ENCODE results near the gene SLC34A3.
"Not testable (repeated sequence)": the region's sequence is repeated elsewhere in the genome, so short reads cannot be mapped to it uniquely, and the experiment has no call there.

The SLC34A3 gene

DNA sequence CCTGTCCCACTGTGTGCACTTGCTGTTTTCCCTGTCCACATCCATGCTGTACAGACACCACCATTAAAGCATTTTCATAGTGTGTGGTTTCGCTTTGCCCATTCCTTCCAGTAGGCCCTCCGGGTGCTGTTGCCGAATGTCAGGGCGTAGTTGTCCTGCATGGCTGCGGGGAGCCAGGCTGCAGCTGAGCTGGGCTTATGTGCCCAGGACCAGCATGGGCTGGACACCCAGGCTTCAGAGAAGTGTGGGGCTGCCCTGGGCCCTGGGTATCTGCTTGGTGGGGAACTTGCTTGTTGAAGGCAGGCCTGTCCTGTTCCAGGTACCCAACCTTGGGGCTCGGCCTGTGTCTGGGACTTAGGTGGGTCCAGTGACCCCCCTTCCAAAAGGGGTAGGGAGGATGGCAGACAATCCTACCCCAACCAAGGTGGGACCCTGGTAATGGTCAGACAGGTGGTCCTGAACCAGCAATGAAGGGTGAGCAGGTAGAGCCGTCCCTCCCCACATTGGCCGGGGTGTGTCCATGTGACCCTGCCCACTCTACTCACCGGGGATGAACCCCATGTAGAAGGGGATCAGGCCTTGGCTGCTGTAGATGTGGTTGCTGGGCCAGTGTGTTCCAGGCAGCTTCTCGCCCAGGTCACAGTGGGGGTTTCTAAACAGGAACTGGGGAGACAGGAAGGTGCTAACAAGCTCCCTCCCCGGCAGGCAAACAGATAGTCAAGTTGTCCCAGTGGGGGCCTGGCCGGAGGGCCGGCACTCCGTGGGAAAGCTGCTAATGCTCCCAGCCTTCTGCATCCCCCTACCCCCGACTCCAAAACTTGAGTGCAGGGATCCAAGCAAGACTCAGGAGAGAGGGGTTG lies 13.2 kb downstream of the SLC34A3 start:
- no peak for DNase-seq

DNA sequence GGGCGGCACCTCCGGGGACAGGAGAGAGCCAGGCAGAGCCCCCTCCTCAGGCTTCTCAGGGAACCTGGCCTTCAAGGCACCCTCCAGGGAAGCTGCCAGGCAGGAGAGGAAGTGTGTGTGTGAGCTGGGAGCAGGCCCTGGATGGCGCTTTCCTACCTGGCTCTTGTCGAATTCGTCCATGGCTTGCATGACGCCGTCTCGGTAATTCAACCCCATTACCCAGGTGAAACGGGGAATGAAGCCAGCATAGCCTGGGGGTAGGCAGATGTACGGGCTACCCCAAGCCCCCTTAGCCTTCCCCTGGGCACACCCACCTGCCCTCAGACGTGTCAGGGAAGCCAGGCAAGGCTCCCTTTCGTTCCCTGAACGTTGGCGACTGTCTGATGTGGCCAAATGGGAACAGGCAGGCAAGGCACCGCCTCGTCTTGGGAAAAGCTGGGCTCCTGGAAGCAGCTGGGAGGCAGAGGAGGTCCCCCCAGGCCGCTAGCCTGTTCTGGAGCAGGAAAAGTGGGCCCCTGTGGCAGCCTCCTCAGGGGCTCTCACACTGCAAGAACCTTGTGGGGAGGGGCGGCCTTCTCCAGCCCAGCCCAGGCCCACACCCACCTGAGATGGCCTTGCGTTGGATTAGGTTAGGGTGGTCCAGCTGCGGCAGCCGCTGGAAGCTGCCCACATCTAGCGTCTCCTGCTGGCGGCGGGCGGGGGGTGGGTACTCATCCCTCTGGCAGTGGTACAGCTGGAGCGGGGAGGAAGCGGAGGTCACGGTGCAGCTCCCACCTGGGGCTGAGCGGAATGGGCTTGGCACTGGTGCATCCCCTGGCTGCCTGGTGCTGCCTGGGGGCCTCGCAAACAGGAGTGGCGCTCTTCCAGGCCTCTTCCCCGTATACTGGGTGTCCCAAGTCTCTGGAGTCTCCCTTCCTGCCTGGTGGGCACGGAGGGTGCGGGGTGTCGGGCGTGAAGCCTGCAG lies 14.1 kb downstream of the SLC34A3 start:
- DNase-seq: no peak

DNA sequence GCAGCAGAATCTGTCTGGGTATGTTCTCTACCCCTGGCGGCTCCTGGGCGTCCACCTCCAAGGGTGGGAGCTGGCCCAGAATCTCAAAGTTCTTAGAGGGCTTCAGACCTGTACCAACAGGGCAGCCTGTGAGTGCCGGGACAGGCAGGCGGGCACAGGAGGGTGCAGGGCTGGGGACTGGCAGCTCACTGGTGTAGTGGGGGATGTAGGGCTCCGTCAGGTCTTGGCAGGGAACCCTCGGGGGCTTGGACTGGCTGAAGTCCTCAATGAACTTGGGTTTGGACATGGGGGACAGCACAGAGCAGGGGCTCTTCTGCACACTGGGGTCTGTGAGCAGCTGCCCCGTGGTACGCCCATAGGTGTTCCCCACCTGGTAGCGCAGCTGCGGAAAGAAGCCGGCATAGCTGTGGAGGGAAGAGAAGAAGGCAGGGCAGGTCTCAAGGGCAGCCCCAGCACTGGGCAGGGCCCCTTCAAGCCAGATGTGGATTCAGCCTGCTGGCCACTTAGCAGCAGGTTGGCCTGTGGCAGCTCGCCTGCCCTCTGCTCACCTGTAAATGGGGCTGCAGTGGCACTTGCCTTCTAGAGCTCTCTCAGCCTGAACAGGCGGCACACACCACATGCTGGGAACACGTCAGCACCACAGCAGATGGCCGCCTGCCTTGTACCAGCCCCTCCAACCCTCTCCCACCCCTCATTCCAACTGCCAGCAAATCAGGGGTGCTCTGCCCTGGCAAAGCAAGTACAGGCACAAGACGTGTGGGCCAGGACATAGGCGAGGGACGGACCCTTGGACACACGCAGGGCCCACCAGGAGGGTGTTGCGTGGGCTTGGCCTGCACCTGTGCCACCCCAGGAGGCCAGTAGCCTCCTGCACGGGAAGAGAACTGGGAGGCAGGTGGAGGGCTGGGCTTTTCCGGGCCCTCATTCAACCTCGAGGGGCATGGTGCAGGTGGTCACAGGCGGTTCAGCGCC lies 15.0 kb downstream of the SLC34A3 start:
- no peak for DNase-seq

DNA sequence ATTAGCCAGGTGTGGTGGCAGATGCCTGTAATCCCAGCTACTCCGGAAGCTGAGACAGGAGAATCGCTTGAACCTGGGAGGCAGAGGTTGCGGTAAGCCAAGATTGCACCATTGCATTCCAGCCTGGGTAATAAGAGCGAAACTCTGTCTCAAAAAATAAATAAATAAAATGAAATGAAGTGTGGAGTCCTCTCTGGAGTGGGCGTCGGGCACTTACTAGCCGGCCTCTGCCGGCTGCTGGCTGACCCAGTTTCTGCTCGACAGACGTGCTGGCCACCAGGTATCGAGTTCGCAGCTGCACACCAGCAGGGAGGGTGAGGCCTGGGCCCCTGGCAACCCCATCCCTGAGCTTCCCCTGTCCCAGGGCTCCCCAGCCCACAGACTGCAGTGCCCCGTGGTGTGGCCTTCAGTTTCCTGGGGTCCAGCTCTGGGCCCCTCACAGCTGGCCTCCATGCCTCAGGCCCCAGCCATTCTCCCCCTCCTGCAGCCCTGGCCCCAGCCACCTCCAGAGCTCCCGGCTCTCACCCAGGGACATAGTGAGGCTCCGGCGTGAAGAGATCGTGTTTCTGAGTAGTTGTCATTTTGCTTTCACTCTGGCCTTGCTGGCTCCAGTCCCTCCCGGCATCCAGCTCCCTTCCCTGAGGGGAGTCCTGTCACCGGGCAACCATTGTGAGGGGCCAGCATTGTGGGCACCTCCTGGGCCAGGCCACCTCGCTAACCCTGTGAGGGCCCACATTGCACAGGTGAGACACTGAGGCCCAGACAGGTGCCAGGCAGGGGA lies 16.6 kb downstream of the SLC34A3 start:
- no peak for DNase-seq

DNA sequence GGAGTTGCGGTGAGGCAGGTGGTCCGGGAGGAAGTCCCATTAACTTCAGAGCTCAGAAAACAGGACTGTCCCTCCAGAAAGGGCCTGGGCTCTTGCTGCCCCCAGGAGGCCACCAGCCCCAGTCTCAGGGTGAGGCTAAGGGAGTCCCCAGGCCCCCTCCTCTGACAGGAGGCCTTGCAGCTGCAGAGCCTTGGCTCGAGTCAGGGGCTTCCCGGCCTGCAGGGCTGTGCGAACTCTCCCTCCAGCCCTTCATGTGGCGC lies 17.1 kb downstream of the SLC34A3 start:
- no peak for DNase-seq

DNA sequence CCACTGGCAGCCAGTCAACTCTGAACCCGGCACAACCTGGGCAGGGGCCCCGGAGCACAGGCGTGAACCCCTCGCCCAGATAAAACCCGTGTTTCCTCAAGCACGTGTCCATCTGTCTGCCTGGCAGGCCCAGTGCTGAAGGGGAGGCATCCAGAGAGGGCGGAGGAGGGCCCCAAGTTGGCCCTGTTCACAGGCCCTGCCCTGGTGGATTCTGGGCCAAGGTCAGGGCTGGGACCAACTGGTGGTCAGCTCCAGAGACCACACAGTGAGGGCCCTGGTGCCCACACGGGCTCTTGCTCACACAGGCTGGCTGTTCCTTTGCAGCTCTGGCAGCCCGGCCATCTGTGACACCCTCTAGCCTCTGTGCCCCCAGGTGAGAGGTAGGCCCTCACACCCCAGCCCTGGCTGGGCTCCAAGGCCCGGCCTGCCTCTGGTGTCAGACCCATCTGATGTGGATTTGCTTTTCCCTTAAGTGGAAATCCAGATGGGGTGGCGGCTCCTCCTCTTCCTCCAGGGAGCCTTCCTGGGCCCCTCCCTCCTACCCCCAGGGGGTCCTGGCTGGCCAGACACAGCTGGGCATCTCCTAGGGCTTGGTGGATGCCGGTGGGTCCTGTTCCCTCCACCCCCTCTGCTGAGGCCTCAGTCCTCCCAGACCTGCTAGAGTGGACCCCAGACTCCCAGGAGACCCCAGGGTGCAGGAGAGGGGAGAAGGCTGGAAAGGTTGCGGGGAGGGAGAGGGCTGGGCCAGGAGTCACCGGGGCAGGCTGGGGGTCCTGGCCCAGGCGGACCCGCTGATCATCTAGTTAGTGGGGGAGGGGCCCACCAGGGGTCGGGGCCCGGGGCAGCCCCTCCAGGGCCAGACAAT lies 19.9 kb downstream of the SLC34A3 start:
- no peak for DNase-seq

DNA sequence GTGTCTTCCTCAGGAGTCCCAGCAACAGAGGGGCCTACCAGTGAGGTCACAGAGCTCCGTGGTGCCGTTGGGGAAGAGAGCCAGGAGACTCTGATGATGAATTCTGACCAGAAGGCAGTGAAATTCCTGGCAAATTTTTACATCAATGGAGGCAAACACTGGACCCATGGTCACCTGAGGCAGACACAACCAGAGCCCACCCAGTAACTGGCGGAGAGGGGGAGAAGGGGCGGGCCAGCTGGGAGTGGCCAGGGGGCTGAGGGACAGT lies 20.4 kb downstream of the SLC34A3 start, which contains the start of gene STPG3:
Gene STPG3 (plus strand): TSS at position 93 of the 268 bp plus-strand sequence. CDS start 1 bp downstream, at position 94.
- DNase-seq: no peak

DNA sequence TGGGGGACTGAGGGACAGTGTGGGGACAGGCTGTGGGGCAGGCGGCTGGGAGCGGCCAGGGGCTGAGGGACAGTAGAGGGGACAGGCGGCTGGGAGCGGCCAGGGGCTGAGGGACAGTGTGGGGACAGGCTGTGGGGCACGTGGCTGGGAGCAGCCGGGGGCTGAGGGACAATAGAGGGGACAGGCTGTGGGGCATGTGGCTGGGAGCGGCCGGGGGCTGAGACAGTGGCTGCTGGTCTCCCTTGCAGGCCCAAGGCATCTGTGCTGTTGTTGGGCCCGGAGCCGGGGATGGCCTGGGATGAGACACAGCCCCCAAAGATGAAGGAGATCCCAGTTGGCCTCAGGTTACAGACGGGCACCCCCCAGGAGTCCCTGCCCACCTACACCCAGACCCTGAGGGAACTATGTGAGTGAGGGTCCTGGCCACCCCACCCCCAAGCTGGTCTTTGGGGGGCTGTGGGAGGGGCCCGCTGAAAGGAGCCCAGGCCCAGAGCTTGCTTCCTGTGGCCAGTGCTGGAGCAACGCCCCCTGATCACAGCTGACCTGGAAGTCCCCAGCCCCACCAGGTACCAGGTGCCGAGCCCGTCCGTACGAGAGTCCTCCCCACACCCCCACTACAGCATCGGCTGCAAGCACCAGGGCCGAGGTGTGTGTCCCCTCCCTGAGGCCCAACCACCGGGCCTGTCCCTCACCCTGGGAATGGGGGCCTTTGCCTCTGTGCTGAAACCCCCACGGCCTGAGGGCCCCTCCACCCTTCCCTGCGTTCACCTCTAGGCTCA lies 21.0 kb downstream of the SLC34A3 start:
- DNase-seq: no peak

DNA sequence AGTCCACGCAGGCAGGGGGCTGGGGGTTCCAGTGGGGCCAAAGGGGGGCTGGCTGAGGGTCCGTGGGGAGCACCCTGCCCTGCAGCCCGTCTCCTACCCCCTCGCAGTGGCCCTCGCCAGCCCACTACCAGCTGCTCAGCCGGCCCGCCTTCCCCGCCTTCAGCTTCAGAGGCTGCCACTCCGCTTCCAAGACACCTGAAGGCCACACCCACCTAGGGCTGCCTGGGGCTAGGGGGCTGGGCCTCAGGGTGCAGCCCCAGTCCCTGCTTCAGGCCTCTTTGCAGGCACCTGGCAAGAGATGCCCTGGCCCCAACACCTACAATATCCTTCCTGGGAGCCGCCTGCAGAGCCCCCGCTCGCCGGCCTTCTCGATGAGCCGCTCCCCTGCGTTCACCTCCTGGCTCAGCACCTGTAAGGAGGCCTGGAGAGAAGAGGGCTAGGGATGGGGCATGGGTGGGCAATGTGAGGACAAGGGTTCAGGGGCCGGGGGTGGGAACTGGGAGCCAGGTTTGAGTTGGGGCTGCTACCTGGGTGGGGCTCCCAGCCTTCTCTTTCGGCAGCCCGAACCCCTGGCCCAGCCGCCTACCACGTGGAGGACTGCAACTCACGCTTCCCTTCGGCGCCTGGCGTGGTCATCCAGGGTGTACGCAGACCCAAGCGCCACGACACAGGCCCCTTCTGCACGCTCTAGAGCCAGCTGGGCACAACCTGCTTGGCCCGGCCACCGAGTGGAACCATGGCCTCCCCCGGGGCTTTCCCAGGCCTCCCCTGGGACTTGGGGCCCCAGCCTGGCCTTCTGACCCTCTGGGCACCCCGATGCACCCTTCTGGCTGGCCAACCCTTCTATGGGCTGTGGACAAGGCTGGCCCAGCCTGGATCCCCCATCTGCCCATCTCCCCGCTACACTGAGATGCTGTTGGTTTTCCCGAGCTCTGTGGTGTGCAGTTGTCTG lies 22.1 kb downstream of the SLC34A3 start:
- DNase-seq: no peak

DNA sequence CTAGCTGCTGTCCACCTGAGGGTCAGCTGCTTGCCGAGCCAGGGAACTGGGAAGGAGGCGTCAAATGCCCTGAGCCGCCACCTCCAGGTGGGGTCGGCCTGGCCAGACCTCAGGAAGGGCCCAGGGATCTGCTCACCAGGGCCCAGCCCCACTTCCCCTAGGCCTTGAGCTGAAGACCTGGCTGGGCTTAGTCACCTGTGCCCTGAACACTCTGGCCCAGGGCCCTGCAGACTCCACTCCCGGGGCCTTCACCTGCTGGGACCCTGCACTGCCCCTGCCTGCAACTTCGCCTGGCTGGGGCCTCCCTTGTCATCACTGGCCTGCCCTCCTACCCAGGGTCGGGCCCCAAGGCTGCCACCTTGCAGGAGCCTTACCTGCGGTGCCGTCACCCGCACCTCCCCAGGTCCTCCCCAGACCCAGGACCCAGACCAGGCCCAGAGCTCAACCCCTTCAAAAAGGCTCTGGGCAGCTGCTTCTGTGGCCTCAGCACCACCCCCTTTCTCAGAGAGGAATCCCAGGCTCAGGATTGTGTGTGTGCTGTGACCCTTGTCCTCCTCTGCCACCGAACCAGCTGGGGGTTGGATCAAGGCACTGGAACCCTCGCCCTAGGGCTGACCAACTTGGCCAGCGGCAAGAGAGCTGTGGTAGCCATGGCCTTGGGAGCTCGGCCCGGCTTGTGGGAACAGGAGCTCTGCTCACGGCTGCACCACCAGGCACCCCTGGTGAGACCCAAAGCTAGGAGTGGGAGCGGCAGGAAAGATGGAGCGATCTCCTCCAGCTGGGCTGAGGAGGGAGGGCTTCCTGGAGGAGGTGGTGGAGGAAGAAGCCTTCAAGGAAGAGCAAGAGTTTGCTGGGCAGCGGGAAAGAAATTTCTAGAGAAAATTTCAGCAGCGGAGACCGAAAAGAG lies 23.3 kb downstream of the SLC34A3 start:
- no peak for DNase-seq

DNA sequence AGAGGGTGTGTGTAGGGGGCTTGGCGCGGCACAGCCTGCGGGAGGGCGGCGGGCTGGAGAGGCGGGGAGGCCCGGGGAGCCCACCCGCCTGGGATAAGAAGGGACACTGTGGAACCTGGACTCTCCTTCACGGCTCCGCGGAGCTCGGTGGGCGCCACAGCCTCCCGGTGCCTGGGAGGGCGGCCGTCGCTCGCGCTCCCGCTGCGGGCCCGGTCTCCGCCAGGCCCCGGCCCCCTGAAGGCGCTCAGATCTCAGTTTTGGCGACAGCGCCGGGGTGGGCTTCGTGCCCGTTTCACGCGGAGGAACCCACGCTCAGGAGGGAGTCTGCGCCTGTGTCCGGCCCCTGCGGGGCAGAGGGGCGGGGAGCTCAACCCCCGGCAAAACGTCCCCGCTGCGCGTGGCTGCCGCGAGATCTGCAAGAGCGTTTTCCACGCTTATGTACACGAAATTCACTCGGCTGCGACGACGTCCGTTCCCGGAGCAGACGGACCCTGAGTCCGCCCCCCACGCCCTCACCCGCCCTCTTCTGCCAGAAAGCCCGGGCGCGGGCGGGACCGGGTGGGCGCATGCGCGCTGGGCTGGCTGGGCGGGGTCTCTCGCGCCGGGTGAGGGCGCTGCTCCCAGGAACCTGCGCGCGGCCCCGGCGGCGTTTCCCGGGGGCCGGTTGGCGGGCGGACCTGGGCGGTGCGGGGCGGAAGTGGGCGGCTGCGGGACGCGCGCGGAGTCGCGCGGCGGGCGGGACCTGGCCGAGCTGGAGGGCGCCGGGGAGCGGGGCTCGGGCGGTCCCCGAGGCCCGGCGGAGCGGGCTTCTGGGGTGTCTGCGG lies 24.1 kb downstream of the SLC34A3 start, which contains the start of gene NELFB:
Gene NELFB (plus strand): TSS at position 704 of the 824 bp plus-strand sequence.
- peak; percentile 96 for DNase-seq

DNA sequence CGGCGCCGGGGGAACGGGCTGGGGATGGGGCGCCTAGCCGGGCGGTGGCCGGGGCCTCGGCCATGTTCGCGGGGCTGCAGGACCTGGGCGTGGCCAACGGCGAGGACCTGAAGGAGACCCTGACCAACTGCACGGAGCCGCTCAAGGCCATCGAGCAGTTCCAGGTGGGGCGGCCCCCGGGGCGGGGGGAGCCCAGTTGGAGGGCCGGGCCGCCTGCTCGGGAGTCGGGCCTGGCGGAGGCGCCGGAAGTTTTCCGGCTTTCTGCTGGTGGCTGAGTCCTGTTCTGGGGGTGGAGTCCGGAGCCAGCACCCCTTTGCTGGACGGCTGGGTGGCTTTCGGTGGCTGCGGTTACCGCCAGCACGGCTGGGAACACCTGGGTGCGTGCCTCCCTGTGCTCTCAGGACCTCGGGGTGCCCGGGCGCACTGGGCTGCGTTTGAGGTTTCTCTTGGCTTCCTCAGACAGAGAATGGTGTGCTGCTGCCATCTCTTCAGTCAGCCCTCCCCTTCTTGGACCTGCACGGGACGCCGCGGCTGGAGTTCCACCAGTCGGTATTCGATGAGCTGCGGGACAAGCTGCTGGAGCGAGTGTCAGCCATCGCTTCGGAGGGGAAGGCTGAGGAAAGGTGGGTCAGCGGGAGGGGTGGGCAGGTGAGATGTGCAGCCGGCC lies 24.9 kb downstream of the SLC34A3 start:
- DNase-seq: peak; percentile 29

DNA sequence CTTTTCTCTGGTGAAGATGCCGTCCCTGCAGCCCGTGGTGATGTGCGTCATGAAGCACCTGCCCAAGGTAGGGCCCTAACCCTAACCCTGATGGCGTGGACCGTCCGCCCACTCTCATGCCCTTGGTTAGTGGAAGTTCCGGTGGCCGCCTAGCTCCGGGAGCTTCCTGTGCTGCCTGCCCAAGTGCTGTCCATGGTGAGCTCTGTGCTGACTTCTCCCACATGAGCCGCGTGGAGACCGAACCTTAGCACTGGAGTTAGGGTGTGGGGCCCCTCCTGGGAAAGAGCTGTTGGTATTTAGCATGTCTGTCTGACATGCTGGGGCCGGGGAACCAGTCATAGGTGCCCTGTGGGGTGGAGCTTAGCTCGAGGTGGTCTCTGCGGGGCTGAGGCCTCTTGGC lies 25.7 kb downstream of the SLC34A3 start:
- DNase-seq: no peak

DNA sequence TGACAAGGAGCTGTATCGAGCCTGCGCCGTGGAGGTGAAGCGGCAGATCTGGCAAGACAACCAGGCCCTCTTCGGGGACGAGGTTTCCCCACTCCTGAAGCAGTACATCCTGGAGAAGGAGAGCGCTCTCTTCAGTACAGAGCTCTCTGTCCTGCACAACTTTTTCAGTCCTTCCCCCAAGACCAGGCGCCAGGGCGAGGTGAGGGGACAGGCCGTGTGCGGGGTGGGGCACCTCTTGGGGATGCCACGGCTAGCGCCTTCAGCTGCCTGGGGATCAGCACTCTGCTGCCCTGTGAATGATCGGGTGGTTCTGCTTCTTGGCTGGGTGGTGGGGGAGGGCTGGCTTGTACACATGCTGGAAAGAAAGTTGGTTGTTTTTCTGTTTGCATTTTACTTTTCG lies 26.2 kb downstream of the SLC34A3 start:
- no peak for DNase-seq

DNA sequence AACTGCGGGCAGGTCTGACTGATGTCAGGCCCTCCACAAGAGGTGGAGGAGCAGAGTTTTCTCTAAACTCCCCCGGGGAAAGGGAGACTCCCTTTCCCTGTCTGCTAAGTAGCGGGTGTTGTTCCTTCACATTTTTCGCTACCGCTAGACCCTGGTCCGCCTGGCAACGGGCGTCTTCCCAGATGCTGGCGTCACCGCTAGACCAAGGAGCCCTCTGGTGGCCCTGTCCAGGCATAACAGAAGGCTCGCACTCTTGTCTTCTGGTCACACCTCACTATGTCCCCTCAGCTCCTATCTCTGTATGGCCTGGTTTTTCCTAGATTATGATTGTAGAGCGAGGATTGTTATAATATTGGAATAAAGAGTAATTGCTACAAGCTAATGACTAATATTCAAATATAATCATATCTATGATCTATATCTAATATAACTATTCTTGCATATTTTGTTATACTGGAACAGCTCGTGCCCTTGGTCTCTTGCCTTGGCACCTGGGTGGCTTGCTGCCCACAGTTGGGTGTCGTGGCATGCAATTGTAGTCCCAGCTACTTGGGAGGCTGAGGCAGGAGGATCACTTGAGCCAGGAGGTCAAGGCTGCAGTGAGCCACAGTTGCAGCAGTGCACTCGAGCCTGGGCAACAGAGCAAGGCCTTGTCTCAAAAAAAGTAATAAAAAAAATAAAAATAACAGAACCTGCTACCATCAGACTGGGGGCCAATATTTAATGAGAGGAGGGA lies 31.6 kb downstream of the SLC34A3 start:
- DNase-seq: not testable (repeated sequence)

DNA sequence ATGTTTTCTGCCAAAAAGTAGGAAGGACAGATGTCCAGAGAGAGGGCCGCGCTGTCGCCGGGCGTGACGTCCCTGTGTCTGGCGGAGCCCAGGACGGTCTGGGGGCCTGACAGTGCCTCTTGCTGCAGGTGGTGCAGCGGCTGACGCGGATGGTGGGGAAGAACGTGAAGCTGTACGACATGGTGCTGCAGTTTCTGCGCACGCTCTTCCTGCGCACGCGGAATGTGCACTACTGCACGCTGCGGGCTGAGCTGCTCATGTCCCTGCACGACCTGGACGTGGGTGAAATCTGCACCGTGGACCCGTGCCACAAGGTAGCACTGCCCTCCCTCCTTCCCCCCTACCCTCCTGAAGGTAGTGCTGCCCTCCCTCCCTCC lies 32.2 kb downstream of the SLC34A3 start:
- DNase-seq: no peak
